H1 (cell line): ENCODE data around the gene PYY. TPM values are rescaled to one million over a fixed set of nuclear protein-coding genes. Genes with fewer than 3 reads are reported as not detected.
A peak's percentile ranks its signal among the peaks of the same experiment; 100 is the strongest.

Experiments used
- ASH2L ChIP-seq: fragments of 200-600, 300-600 bp; sonication (generic); IDR thresholded peaks from one replicate; pipeline ENCODE4 v1.7.1; 2017; ENCODE audit warnings: low read length
- EGR1 ChIP-seq: IDR thresholded peaks from 2 replicates; pipeline ENCODE4 v1.6.1; 2011; ENCODE audit warnings: low read depth, low read length, borderline replicate concordance
- EP300 ChIP-seq, 2 experiments: IDR thresholded peaks; 1 replicate in 1 of 2; 2 replicates in 1 of 2; pipeline ENCODE4 v1.6.1; 2011 to 2012; ENCODE audit warnings: low read depth in 2 of 2, low read length in 2 of 2, mild to moderate bottlenecking in 2 of 2, borderline replicate concordance in 1 of 2, inconsistent platforms in 1 of 2, moderate library complexity in 1 of 2
- RNF2 ChIP-seq: fragments of 200-900, 300-1000 bp; sonication (generic); IDR thresholded peaks from 2 replicates; pipeline ENCODE4 v1.7.1; 2016; ENCODE audit warnings: borderline replicate concordance, low read depth, mild to moderate bottlenecking, antibody characterized with exemption, low read length; ENCODE audit not compliant: poor library complexity, severe bottlenecking; ENCODE audit errors: missing control alignments
- SIRT6 ChIP-seq: IDR thresholded peaks from one replicate; pipeline ENCODE4 v1.7.1; 2012; ENCODE audit warnings: low read length, inconsistent platforms
- SUZ12 ChIP-seq: fragments of 200-600 bp; sonication (generic); IDR thresholded peaks from 2 replicates; pipeline ENCODE4 v1.6.1; 2012; ENCODE audit warnings: mild to moderate bottlenecking, inconsistent platforms, low read length, moderate library complexity, mixed read lengths
- TBP ChIP-seq: IDR thresholded peaks from 2 replicates; pipeline ENCODE4 v1.6.1; 2011; ENCODE audit warnings: low read depth, low read length, improper control_type of control experiment
- ZNF274 ChIP-seq: IDR thresholded peaks from 2 replicates; pipeline ENCODE4 v1.7.0; 2012; ENCODE audit warnings: low read length, borderline replicate concordance; ENCODE audit errors: extremely low read depth
- polyA plus RNA-seq, 7 experiments: library from polyadenylated mRNA; depleted of rRNA in 3 of 7; stranded (reverse) in 5 of 7; unstranded in 2 of 7; fragments of >200 nt in 5 of 7; fragments of 200-250 nt in 2 of 7; gene quantifications; 1 replicate in 5 of 7; 2 replicates in 1 of 7; 4 replicates in 1 of 7; pipeline versions ENCODE4 v1.2.1 to v1.2.3, GENCODE V29; 2011 to 2013; ENCODE audit warnings: missing spikeins in 2 of 7, mixed read lengths in 2 of 7
- total RNA-seq: library from RNA; stranded (reverse); fragmentation: NEBNext Ultra II Directional; extraction: Animal tissue kit (Norgen Biotek cat#: 25700); gene quantifications from 2 replicates; pipeline ENCODE4 v1.2.1, GENCODE V29; 2021
- TF ChIP-seq, protein P1 (sequence below), 3 experiments: IDR thresholded peaks; 1 replicate in 2 of 3; 2 replicates in 1 of 3; pipeline versions ENCODE4 v1.5.1 to v1.6.1; 2011; ENCODE audit warnings: low read length in 3 of 3, mild to moderate bottlenecking in 3 of 3, inconsistent platforms in 2 of 3, low read depth in 1 of 3, moderate library complexity in 1 of 3; ENCODE audit not compliant: insufficient read depth in 1 of 3; ENCODE audit errors: control extremely low read depth in 1 of 3
- TF ChIP-seq, protein P2 (sequence below): IDR thresholded peaks from 2 replicates; pipeline ENCODE4 v1.6.1; 2012; ENCODE audit warnings: inconsistent platforms
- TF ChIP-seq, protein P3 (sequence below): IDR thresholded peaks from 2 replicates; pipeline ENCODE4 v1.6.1; 2011; ENCODE audit warnings: low read depth, mild to moderate bottlenecking, low read length; ENCODE audit not compliant: insufficient read depth

Gene PYY
- total and polyA plus RNA-seq, 2 of the 8 experiments (the other 6 are each of a cell fraction or from before 2014, with no cell fraction given) = 0.93 to 3.4 TPM

DNA sequence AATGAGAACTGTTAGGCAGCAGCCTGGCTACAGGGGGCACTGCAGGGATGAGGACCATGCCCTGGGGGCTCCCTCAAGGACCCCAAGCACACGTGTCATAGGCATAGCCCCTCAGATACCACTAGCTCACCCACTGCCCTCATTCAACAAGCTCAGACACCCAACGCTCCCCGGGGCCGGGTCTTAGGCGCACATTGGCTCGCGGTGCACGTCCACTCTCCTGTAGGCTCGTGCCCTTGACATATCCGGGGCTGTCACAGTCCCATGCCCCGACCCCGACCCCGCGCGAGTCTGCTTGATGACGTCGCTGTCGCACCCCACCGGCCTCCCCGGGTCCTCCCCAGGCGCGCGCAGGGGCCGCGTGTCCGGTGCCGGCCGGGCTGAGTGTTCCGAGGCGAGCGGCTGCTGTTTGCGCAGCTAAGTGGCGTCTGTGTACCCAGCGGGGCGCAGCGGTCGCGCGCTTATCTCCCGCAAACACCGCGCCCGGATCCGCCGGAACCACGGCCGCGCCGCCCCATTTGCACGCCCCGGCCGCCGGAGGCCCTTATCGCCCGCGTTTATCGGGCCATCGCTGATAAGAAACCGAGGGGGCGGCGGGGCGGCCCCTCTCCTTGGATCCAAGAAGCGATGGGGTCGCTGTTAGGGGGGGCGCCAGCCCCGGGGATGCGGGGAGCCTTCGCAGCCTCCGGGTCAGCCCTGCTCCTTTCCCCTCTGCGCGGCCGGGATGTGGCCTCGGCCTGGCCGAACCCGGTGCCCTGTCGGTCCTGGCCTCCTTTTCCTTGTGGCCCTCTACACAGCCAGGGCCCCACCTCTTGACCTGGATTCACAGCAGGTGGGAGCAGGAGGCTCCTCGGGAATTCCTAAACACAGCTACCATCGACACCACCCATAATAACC is 30.0 kb upstream of the PYY start (continued):
- TF ChIP-seq, protein P1, sequence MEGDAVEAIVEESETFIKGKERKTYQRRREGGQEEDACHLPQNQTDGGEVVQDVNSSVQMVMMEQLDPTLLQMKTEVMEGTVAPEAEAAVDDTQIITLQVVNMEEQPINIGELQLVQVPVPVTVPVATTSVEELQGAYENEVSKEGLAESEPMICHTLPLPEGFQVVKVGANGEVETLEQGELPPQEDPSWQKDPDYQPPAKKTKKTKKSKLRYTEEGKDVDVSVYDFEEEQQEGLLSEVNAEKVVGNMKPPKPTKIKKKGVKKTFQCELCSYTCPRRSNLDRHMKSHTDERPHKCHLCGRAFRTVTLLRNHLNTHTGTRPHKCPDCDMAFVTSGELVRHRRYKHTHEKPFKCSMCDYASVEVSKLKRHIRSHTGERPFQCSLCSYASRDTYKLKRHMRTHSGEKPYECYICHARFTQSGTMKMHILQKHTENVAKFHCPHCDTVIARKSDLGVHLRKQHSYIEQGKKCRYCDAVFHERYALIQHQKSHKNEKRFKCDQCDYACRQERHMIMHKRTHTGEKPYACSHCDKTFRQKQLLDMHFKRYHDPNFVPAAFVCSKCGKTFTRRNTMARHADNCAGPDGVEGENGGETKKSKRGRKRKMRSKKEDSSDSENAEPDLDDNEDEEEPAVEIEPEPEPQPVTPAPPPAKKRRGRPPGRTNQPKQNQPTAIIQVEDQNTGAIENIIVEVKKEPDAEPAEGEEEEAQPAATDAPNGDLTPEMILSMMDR (IDR thresholded peaks at IDR 0.05; ENCODE audit: control extremely low read depth in 1 of 3, insufficient read depth in 1 of 3, low read depth in 1 of 3, low read length in 3 of 3) = peak; percentile 63 to 85 (median 80)
- TF ChIP-seq, protein P2, sequence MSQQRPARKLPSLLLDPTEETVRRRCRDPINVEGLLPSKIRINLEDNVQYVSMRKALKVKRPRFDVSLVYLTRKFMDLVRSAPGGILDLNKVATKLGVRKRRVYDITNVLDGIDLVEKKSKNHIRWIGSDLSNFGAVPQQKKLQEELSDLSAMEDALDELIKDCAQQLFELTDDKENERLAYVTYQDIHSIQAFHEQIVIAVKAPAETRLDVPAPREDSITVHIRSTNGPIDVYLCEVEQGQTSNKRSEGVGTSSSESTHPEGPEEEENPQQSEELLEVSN = no peak
- TF ChIP-seq, protein P3, sequence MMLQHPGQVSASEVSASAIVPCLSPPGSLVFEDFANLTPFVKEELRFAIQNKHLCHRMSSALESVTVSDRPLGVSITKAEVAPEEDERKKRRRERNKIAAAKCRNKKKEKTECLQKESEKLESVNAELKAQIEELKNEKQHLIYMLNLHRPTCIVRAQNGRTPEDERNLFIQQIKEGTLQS = no peak
- TF ChIP-seq SIRT6 (no peak), RNF2 (no peak), EP300 (IDR thresholded peaks at IDR 0.05; ENCODE audit: borderline replicate concordance in 1 of 2, low read depth in 2 of 2, low read length in 2 of 2) (no peak), ZNF274 (no peak), TBP (0 out of 2 replicates have a peak, but pooled peaks have one; percentile 16), ASH2L (peak; percentile 66), SUZ12 (peak; percentile 49; the same call in 1 of the 2 replicates), EGR1 (0 out of 2 replicates have a peak, but pooled peaks have one; percentile 19)
